Panc1 (cell line): ENCODE measurements around the gene GPR157. TPM values are rescaled to one million over a fixed set of nuclear protein-coding genes. Genes with fewer than 3 reads are reported as not detected.

Experiments
- ATAC-seq: fragments of 200-7000 bp; cut with Tn5 transposase; 2 replicates; pipeline ENCODE4 v1.9.1; 2020; ENCODE audit warnings: mild to moderate bottlenecking, moderate library complexity
- BruUV-seq: library from RNA; stranded (reverse); fragments of 400-500 nt; replicated peaks from 2 replicates; lab custom pipeline; 2021; lab: Mats Ljungman, UMichigan
- CTCF ChIA-PET: fragments of 300-600 bp; sonication (Branson Sonifier 250); formaldehyde crosslinking; loops from one replicate; lab custom pipeline; 2022; ENCODE audit warnings: antibody characterized with exemption; lab: Charles Lee
- POLR2A ChIA-PET: fragments of 300-600 bp; sonication (Branson Sonifier 250); formaldehyde crosslinking; loops from one replicate; lab custom pipeline; 2022; ENCODE audit warnings: antibody characterized with exemption; lab: Charles Lee
- DNase-seq: peaks from one replicate; pipeline ENCODE4 v3.0.0-alpha.2; 2010; ENCODE audit warnings: low read depth, low spot score
- H3K27ac ChIP-seq: 2 replicates; pipeline ENCODE4 v1.5.1; 2011; ENCODE audit warnings: mild to moderate bottlenecking, low read length, inconsistent platforms
- H3K27me3 ChIP-seq: fragments of 200-500 bp; sonication (Bioruptor generic); 2 replicates; pipeline ENCODE4 v1.6.0; 2014; ENCODE audit warnings: low read length, inconsistent platforms; ENCODE audit not compliant: control insufficient read depth, insufficient read depth
- H3K36me3 ChIP-seq: fragments of 200-500 bp; sonication (Bioruptor generic); 2 replicates; pipeline ENCODE4 v1.5.1; 2014; ENCODE audit warnings: inconsistent platforms, mild to moderate bottlenecking, low read length, moderate library complexity; ENCODE audit not compliant: control insufficient read depth, insufficient read depth
- H3K4me1 ChIP-seq: 2 replicates; pipeline ENCODE4 v1.5.1; 2011; ENCODE audit warnings: inconsistent platforms, mild to moderate bottlenecking, low read length, moderate library complexity; ENCODE audit not compliant: control insufficient read depth, insufficient read depth
- H3K4me3 ChIP-seq, 2 experiments: 2 replicates each; pipeline ENCODE4 v1.5.1; 2011 to 2012; ENCODE audit warnings: low read depth in 2 of 2, low read length in 2 of 2, mild to moderate bottlenecking in 2 of 2, inconsistent platforms in 1 of 2, moderate library complexity in 1 of 2
- H3K9me3 ChIP-seq: fragments of 200-500 bp; sonication (Bioruptor generic); 2 replicates; pipeline ENCODE4 v1.5.1; 2014; ENCODE audit warnings: low read depth, mild to moderate bottlenecking, inconsistent platforms, low read length, moderate library complexity; ENCODE audit not compliant: control insufficient read depth, insufficient read depth
- CTCF ChIP-seq: fragments of 450-650 bp; IDR thresholded peaks from 2 replicates; pipeline ENCODE4 v1.5.1; 2017; ENCODE audit warnings: mild to moderate bottlenecking
- POLR2AphosphoS5 ChIP-seq: IDR thresholded peaks from 2 replicates; pipeline ENCODE4 v1.6.1; 2012; ENCODE audit warnings: mild to moderate bottlenecking, low read depth, low read length, moderate library complexity
- SIN3A ChIP-seq: IDR thresholded peaks from 2 replicates; pipeline ENCODE4 v1.6.1; 2012; ENCODE audit warnings: low read depth, mild to moderate bottlenecking, low read length, moderate library complexity, borderline replicate concordance; ENCODE audit not compliant: insufficient read depth
- TCF7L2 ChIP-seq: IDR thresholded peaks from 2 replicates; pipeline ENCODE4 v1.6.1; 2011; ENCODE audit warnings: mild to moderate bottlenecking, low read depth, low read length, inconsistent platforms
- in situ Hi-C: cut with HindIII; loops from 2 replicates; pipeline ENCODE4 v1.10.0; 2016; ENCODE audit warnings: low sequenced_read_pairs, low pct_unique_long_range_greater_than_20kb
- intact Hi-C: fragments of 100-400 bp; cut with micrococcal nuclease; formaldehyde crosslinking; loops from one replicate; pipeline ENCODE4 v1.10.0; 2022; ENCODE audit not compliant: unreplicated experiment
- total RNA-seq: library from RNA; stranded (reverse); gene quantifications from one replicate; pipeline ENCODE4 v1.2.1, GENCODE V29; 2021; ENCODE audit not compliant: unreplicated experiment
- TF ChIP-seq, protein P1 (sequence below), 2 experiments: IDR thresholded peaks; 2 replicates each; pipeline ENCODE4 v1.6.1; 2011 to 2012; ENCODE audit warnings: low read depth in 2 of 2, control low read depth in 1 of 2, low read length in 1 of 2, mild to moderate bottlenecking in 1 of 2, moderate library complexity in 1 of 2; ENCODE audit not compliant: insufficient read depth in 1 of 2

Gene GPR157
- total RNA-seq, 1 experiment from 2014 or later, result 19.8 TPM

DNA sequence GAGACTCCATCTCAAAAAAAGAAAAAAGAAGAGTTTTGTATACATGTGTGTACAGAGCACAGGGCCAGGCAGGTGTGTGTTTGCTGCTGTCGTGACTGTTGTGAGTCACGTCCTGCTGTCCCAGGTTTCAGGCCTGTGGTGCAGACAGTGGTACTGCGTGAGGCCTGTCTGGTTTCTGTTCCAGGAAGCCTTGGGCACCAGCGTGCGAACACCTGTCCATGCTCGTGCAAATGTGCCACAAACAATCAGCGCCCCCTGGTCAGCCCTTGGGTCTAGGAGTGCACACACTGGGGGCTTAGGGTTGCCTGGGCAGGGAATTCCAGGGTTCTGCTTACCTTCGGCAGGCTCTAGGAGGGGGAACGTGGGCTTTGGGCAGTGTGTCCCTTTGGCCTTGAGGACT is 16.9 kb downstream of the GPR157 start:
- intact Hi-C loops (loop anchor here (2.0 kb wide), 1 partner anchor 85 kb away; no protein-coding TSS in a partner anchor), in situ Hi-C loops (no loop called here)
- POLR2A ChIA-PET, result no interaction called here
- no peak for ATAC-seq
- CTCF ChIA-PET, result interaction anchor here (0.5 kb wide), 1 partner anchor 108 kb away, joined by 3 read pairs; no protein-coding TSS in a partner anchor
- TF ChIP-seq CTCF, result no peak
- TF ChIP-seq, protein P1, sequence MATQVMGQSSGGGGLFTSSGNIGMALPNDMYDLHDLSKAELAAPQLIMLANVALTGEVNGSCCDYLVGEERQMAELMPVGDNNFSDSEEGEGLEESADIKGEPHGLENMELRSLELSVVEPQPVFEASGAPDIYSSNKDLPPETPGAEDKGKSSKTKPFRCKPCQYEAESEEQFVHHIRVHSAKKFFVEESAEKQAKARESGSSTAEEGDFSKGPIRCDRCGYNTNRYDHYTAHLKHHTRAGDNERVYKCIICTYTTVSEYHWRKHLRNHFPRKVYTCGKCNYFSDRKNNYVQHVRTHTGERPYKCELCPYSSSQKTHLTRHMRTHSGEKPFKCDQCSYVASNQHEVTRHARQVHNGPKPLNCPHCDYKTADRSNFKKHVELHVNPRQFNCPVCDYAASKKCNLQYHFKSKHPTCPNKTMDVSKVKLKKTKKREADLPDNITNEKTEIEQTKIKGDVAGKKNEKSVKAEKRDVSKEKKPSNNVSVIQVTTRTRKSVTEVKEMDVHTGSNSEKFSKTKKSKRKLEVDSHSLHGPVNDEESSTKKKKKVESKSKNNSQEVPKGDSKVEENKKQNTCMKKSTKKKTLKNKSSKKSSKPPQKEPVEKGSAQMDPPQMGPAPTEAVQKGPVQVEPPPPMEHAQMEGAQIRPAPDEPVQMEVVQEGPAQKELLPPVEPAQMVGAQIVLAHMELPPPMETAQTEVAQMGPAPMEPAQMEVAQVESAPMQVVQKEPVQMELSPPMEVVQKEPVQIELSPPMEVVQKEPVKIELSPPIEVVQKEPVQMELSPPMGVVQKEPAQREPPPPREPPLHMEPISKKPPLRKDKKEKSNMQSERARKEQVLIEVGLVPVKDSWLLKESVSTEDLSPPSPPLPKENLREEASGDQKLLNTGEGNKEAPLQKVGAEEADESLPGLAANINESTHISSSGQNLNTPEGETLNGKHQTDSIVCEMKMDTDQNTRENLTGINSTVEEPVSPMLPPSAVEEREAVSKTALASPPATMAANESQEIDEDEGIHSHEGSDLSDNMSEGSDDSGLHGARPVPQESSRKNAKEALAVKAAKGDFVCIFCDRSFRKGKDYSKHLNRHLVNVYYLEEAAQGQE (IDR thresholded peaks at IDR 0.05; ENCODE audit: insufficient read depth in 1 of 2, low read depth in 2 of 2, low read length in 1 of 2), result no peak
- no peak for TF ChIP-seq POLR2AphosphoS5
- Histone ChIP-seq H3K9me3 (no peaks in the 10 kb centered on the region), H3K4me1 (no peaks in the 10 kb centered on the region; the same call in 1 of the 2 replicates), H3K27ac (no peak overlapping the region), H3K4me3 (no peak overlapping the region), H3K27me3 (no peaks in the 10 kb centered on the region), H3K36me3 (no peaks in the 10 kb centered on the region)
- no TSS peak for BruUV-seq
- no peak for DNase-seq

DNA sequence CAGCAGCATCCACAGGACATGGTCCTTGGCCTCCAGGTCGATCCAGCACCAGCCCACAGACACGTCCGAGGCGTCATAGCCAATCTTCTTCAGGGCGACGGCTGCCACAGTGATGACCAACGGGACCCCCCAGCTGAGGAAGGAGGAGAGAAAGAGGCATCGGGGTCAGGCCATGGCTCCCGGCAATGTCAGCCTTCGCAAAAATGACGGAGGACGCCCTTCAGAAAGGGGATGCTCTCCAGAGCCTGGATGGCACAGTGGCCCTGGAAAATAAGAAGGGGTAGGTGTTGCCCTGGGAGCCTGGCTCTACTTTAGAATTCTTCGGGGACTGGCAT is 17.6 kb downstream of the GPR157 start:
- Histone ChIP-seq H3K27ac (no peak overlapping the region), H3K4me3 (no peak overlapping the region), H3K9me3 (no peaks in the 10 kb centered on the region), H3K4me1 (no peaks in the 10 kb centered on the region; the same call in 1 of the 2 replicates), H3K27me3 (no peaks in the 10 kb centered on the region), H3K36me3 (no peaks in the 10 kb centered on the region)
- in situ Hi-C loops (no loop called here), intact Hi-C loops (loop anchor here (2.0 kb wide), 1 partner anchor 85 kb away; no protein-coding TSS in a partner anchor)
- BruUV-seq, result no TSS peak
- ATAC-seq (no peak), DNase-seq (no peak)
- TF ChIP-seq CTCF (no peak), SIN3A (no peak), TCF7L2 (no peak), POLR2AphosphoS5 (no peak)
- TF ChIP-seq, protein P1 (IDR thresholded peaks at IDR 0.05; ENCODE audit: insufficient read depth in 1 of 2, low read depth in 2 of 2, low read length in 1 of 2), result no peak
- CTCF ChIA-PET, result interaction anchor here (0.5 to 1.8 kb wide), 8 partner anchors 10 to 210 kb away, joined by 3 to 18 read pairs (median 4); partner anchors contain the start of gene GPR157
- POLR2A ChIA-PET, result no interaction called here
